Osteocyte (in vitro differentiated cells): Measurements from ENCODE around the gene EBP. TPM values are rescaled to one million over a fixed set of nuclear protein-coding genes. Genes with fewer than 3 reads are reported as not detected.

Experiments
- DNase-seq: peaks from one replicate; pipeline ENCODE4 v3.0.0; 2021; ENCODE audit warnings: mixed read lengths; ENCODE audit not compliant: unreplicated experiment; ENCODE audit errors: extremely low spot score
- H3K27ac Mint-ChIP-seq: one replicate; pipeline ENCODE4 v1.8.0; 2021; ENCODE audit warnings: mild to moderate bottlenecking, mixed read lengths; ENCODE audit not compliant: unreplicated experiment
- H3K27me3 Mint-ChIP-seq: one replicate; pipeline ENCODE4 v1.8.0; 2021; ENCODE audit warnings: mixed read lengths; ENCODE audit not compliant: unreplicated experiment
- H3K36me3 Mint-ChIP-seq: one replicate; pipeline ENCODE4 v1.8.0; 2021; ENCODE audit warnings: mixed read lengths; ENCODE audit not compliant: unreplicated experiment
- H3K4me1 Mint-ChIP-seq: one replicate; pipeline ENCODE4 v1.8.0; 2021; ENCODE audit warnings: mixed read lengths; ENCODE audit not compliant: unreplicated experiment
- H3K4me3 Mint-ChIP-seq: one replicate; pipeline ENCODE4 v1.8.0; 2021; ENCODE audit warnings: mild to moderate bottlenecking, moderate library complexity, mixed read lengths; ENCODE audit not compliant: unreplicated experiment
- H3K9me3 Mint-ChIP-seq: one replicate; pipeline ENCODE4 v1.8.0; 2021; ENCODE audit warnings: mixed read lengths; ENCODE audit not compliant: unreplicated experiment
- total RNA-seq: library from RNA; stranded (reverse); gene quantifications from 2 replicates; pipeline ENCODE4 v1.2.1, GENCODE V29; 2021
- TF ChIP-seq, protein P1 (sequence below): fragments of 200-600 bp; sonication (generic); IDR thresholded peaks from 2 replicates; pipeline ENCODE4 v1.5.0; 2021; ENCODE audit warnings: antibody characterized with exemption, mild to moderate bottlenecking, moderate library complexity

Gene EBP
- total RNA-seq, 1 donor from 2014 or later = 42.5 TPM

DNA sequence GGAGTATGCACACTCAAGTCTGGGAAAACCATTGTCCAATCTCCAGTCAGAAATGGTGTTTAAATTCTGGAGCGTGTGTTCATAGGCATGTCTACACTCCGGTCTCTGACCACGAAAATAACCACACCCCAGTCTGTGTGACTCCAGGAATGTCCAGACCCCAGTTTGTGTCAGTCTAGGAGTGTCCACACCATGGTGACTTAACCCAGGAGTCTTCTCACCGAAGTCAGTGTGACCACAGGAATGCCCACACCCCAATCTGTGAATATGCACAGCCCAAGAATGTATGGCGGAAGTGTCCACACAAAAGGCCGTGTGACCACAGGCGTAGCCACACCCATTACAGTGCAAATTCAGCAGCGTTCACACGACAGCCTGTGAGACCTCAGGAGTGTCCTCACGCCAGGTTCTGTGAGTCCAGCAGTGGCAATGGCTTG, 34.2 kb upstream of the EBP start:
- TF ChIP-seq, protein P1, sequence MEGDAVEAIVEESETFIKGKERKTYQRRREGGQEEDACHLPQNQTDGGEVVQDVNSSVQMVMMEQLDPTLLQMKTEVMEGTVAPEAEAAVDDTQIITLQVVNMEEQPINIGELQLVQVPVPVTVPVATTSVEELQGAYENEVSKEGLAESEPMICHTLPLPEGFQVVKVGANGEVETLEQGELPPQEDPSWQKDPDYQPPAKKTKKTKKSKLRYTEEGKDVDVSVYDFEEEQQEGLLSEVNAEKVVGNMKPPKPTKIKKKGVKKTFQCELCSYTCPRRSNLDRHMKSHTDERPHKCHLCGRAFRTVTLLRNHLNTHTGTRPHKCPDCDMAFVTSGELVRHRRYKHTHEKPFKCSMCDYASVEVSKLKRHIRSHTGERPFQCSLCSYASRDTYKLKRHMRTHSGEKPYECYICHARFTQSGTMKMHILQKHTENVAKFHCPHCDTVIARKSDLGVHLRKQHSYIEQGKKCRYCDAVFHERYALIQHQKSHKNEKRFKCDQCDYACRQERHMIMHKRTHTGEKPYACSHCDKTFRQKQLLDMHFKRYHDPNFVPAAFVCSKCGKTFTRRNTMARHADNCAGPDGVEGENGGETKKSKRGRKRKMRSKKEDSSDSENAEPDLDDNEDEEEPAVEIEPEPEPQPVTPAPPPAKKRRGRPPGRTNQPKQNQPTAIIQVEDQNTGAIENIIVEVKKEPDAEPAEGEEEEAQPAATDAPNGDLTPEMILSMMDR = no peak
- Mint-ChIP-seq H3K27me3 (no peaks in the 10 kb centered on the region), H3K4me1 (peaks cover 22% of the 10 kb centered on the region), H3K27ac (peak overlapping the region; percentile 82), H3K4me3 (no peak overlapping the region), H3K36me3 (peaks cover 3% of the 10 kb centered on the region), H3K9me3 (peaks cover 4% of the 10 kb centered on the region)
- peak; percentile 86 for DNase-seq

DNA sequence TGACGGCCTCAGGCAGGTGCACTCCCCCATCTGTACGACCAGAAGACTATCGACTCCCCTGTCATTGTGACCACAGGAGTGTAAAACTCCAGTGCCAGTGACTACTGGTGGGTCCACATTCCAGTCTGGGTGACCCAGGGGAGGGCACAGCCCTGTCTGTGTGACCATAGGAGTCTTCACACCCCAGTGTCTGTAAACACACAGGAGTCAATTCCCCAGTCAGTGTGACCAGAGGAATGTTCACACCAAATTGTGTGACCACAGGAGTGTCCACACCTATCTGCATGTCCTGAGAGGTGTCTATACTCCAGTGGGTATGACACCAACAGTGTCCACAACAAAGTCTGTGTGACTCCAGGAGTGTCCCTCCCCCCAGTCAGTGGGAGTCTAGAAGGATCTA, 33.6 kb upstream of the EBP start:
- Mint-ChIP-seq H3K4me3 (no peak overlapping the region), H3K27ac (peak overlapping the region; percentile 82), H3K4me1 (peaks cover 27% of the 10 kb centered on the region), H3K27me3 (no peaks in the 10 kb centered on the region), H3K36me3 (no peaks in the 10 kb centered on the region), H3K9me3 (peaks cover 5% of the 10 kb centered on the region)
- TF ChIP-seq, protein P1 = no peak
- DNase-seq = no peak

DNA sequence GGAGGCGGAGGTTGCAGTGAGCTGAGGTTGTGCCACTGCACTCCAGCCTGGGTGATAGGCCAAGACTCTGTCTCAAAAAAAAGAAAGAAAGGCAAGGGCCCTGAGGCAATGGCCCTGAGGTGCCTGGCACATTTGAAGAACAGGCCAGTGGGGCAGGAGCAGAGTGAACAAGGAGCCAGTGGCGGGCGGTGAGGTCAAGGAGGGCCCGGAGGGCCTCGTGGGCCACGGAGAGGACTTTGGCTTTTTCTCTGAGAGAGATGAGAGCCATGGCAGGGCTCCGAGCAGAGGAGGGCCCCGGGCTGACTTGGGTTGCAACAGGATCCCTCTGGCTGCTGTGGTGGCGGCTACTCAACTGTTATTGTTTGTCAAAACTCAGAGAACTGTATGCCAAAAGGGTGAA, 32.3 kb upstream of the EBP start:
- Mint-ChIP-seq H3K9me3 (peaks cover 5% of the 10 kb centered on the region), H3K27me3 (no peaks in the 10 kb centered on the region), H3K4me3 (no peak overlapping the region), H3K36me3 (no peaks in the 10 kb centered on the region), H3K4me1 (peaks cover 31% of the 10 kb centered on the region), H3K27ac (no peak overlapping the region)
- TF ChIP-seq, protein P1 = no peak
- DNase-seq = no peak

DNA sequence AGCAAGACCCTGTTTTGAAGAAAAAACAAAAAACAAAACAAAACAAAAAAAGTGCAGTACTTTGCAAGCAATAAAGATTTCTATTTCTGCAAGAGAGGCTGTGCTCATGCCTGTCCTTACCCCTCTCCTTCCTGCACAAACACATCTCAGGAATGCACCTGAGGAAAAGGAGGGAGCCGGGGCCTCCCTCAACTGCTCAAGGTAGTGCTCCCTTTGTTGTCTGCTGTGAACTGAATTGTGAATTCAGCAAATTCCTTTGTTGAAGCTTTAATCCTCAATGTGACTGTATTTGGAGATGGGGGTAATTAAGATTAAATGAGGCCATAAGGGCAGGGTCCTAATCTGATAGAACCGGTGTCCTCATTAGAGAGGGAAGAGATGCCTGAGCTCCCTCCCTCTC, 31.7 kb upstream of the EBP start:
- Mint-ChIP-seq H3K9me3 (peaks cover 5% of the 10 kb centered on the region), H3K27me3 (no peaks in the 10 kb centered on the region), H3K36me3 (no peaks in the 10 kb centered on the region), H3K4me3 (no peak overlapping the region), H3K4me1 (peaks cover 31% of the 10 kb centered on the region), H3K27ac (no peak overlapping the region)
- DNase-seq = no peak
- TF ChIP-seq, protein P1 = no peak

DNA sequence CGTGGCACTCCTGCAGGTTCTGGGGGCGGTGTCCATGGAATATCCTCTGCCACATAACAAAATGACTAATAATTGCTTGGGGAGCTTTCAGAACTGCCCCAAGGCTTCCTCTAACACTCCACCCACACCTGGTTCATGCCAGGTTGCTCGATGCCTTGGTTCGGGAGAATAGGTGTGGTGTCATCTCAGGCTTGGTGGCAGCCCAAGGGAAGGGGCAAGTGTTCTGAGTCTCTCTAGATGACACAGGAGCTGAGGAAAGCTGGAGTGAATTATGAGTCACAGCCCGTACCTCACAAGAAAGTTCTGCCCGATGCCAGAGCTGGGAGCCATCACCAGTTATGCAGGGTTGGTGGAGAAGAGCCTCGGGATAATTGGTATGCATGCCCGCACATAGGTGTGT, 30.9 kb upstream of the EBP start:
- Mint-ChIP-seq H3K27ac (no peak overlapping the region), H3K36me3 (no peaks in the 10 kb centered on the region), H3K9me3 (peaks cover 5% of the 10 kb centered on the region), H3K4me3 (no peak overlapping the region), H3K27me3 (no peaks in the 10 kb centered on the region), H3K4me1 (peaks cover 29% of the 10 kb centered on the region)
- no peak for DNase-seq
- TF ChIP-seq, protein P1 = no peak
